GM15510 (cell line): Measurements from ENCODE around the gene CD300LF.

ENCODE experiments used
- POLR2A ChIP-seq: IDR thresholded peaks from 3 replicates; pipeline ENCODE4 v1.6.1; 2011; ENCODE audit warnings: borderline replicate concordance; ENCODE audit not compliant: insufficient read length; ENCODE audit errors: extremely low read depth

CD300LF gene

GRCh38 chr17:74739227-74739831, 26.6 kb upstream of the CD300LF start:
- TF ChIP-seq POLR2A: no peak

GRCh38 chr17:74738051-74738996, 25.6 kb upstream of the CD300LF start:
- peak; percentile 46 for TF ChIP-seq POLR2A

GRCh38 chr17:74737299-74738050, 24.8 kb upstream of the CD300LF start:
- TF ChIP-seq POLR2A: no peak

GRCh38 chr17:74736513-74737298, 24.0 kb upstream of the CD300LF start, which contains the start of gene RAB37:
Gene RAB37 (plus strand): TSS chr17:74737256. CDS start chr17:74737273, 17 bp downstream.
- TF ChIP-seq POLR2A: no peak

- TF ChIP-seq POLR2A: no peak
These were observed 21.5 kb upstream of the CD300LF start for GRCh38 chr17:74734256-74734655.

GRCh38 chr17:74733365-74734122, 20.8 kb upstream of the CD300LF start:
- TF ChIP-seq POLR2A: no peak

GRCh38 chr17:74732042-74732867, 19.5 kb upstream of the CD300LF start:
- TF ChIP-seq POLR2A: no peak

GRCh38 chr17:74731347-74731605, 18.6 kb upstream of the CD300LF start:
- no peak for TF ChIP-seq POLR2A

- TF ChIP-seq POLR2A: no peak
These were observed 18.0 kb upstream of the CD300LF start for GRCh38 chr17:74730491-74731346.

GRCh38 chr17:74729866-74730265, 17.1 kb upstream of the CD300LF start:
- no peak for TF ChIP-seq POLR2A

GRCh38 chr17:74729368-74729767, 16.6 kb upstream of the CD300LF start:
- no peak for TF ChIP-seq POLR2A

GRCh38 chr17:74728702-74729075, 16.0 kb upstream of the CD300LF start:
- TF ChIP-seq POLR2A: no peak
